Embryonic facial prominence (tissue), 1 donor: ENCODE results near the gene ESPNL.
"Not testable (repeated sequence)": the region's sequence is repeated elsewhere in the genome, so short reads cannot be mapped to it uniquely, and the experiment has no call there.

Experiments
- DNase-seq: peaks from one replicate; pipeline ENCODE4 v3.0.0-alpha.2; 2016; ENCODE audit errors: extremely low spot score

The ESPNL gene

DNA sequence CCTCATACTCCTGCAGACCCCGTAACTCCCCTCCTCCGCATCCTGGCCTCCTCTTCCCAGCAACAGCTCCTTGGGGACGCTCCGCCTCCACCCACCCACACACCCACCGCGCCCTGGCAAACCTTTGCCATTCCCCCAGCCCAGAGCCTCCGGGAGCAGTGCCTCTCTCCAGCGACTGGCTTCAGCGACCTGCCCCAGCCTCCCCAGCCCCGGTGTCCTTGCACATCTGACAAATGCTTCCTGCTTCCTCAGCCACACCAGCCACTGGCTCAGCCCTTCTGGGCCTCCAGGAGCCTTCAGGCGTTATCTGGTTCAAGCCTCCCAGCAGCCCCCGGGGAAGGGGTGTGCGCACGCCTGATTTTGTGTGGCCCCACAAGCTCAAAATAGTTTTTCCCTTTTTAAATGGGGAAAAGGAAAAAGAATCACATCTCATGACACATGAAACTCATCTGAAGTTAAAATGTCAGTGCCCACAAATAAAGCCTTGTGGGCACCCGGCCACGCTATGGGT lies 14.2 kb downstream of the ESPNL start:
- no peak for DNase-seq

GRCh38 chr2:238114851-238115660 lies 14.9 kb downstream of the ESPNL start:
- DNase-seq = no peak

GRCh38 chr2:238115709-238116108 lies 15.6 kb downstream of the ESPNL start:
- not testable (repeated sequence) for DNase-seq

- no peak for DNase-seq
Measured at GRCh38 chr2:238116298-238117198, 16.4 kb downstream of the ESPNL start.

GRCh38 chr2:238117199-238118154 lies 17.3 kb downstream of the ESPNL start:
- no peak for DNase-seq

DNA sequence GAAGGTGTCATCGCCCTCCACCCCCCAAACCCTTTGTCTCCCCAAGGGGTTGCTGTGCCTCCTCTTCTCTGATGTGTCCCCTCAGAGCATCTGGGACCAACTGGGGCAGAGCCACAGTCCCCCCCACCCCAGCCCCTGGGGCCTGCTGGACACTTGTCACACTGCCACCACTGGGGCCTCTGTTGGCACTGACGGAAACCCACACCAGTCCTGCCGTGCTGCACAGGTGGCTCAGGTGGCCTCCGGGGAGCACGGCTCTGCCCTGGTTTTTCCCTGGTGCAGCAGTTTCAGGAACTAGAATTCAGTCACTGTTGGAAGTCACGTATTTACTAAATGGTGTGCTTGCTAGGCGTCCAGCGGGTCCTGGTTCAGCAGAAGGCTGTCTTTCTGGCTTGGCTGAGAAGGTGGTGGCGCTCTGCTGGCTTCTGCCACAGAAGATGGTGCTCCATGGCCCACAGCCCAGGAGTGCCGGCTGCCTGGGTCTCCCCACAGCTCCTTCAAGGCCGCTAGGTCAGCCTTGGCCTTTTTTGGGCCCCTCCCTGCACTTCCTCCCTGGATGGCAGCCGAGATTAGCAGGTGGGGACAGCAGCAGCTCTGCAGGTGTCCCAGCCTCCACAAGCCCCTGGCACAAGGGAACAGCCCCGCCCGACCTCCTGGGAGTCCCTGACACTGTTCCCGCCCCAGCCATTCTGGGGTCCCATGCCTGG lies 19.8 kb downstream of the ESPNL start:
- no peak for DNase-seq

DNA sequence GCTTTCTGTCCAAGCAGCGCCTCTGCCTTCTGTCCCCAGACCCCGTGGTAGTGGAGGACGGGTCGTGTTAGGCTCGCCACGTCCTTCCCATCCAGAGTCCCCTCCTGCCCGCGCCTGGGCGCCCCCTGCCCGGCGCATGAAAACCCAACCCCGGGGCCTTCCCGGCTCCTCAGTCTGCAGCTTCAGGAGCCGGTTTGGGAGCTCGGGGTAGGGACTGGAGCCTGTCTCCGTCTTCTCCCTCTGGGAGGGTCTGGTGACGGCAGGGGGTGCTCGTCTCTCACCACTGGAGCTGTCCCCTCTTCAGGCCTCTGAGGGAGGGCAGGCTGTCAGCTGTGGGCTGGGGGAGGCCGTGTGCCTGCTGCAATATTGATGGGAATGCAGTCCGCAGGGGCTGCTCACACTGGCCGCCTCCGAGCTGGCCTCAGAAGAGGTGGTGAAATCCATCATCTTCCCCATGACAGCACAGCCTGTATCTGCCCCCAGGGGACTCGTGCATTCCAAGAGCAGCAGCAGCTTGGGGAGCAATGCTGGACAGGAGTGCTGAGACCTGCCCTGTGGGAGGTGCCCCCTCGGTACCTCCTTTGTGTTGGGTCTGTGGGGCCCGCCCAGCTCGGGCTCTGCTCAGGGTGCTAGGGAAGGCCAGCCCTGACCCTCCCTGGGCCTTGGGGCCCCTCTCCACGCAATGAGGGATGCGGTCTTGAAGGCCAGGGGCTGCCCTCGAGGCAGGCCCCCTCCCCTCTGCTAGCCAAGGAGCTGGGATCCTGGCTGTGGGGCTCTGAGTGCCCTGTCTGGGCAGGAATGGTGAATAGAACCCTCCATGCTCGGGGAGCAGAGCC lies 20.5 kb downstream of the ESPNL start:
- DNase-seq = no peak

DNA sequence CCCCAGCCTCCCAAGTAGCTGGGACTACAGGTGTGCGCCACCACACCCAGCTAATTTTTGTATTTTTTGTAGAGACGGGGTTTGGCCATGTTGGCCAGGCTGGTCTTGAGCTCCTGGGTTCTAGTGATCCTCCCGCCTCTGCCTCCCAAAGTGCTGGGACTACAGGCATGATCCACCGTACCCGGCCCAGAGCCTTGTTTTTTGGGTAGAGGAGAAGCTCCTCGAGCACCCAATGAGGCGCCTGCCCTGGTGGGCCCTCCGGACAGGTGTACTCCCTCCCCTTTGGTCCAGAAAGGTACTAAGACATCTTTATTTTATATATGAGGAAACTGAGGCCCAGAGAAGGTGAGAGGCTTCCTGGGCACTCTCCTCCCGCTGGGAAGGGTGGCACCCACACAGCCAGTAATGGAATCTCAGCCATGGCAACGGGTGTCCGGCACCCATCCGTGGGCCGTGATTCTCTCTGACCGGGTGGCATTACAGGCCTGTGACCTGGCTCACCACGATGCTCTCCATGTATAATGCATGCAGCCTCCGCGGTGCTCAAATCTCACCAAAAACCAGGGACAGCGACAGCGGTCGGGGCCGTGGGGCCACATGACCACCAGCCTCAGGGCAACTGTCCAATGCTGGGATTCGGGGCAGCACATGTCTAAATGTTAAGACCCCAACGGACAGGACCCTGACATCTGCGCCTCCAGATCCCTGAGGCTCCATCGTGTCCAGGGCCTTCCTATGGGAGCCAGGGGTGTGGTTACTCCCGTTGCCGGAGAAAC lies 21.6 kb downstream of the ESPNL start:
- DNase-seq = no peak

- no peak for DNase-seq
Measured at GRCh38 chr2:238122287-238123217, 22.4 kb downstream of the ESPNL start.

- DNase-seq = no peak
Measured at GRCh38 chr2:238123218-238123971, 23.3 kb downstream of the ESPNL start.

GRCh38 chr2:238123991-238124470 lies 23.9 kb downstream of the ESPNL start:
- DNase-seq = no peak

GRCh38 chr2:238124488-238125126 lies 24.5 kb downstream of the ESPNL start:
- DNase-seq = no peak

GRCh38 chr2:238125127-238125885 lies 25.2 kb downstream of the ESPNL start:
- DNase-seq = no peak

- no peak for DNase-seq
Measured at GRCh38 chr2:238126338-238126737, 26.2 kb downstream of the ESPNL start.

DNA sequence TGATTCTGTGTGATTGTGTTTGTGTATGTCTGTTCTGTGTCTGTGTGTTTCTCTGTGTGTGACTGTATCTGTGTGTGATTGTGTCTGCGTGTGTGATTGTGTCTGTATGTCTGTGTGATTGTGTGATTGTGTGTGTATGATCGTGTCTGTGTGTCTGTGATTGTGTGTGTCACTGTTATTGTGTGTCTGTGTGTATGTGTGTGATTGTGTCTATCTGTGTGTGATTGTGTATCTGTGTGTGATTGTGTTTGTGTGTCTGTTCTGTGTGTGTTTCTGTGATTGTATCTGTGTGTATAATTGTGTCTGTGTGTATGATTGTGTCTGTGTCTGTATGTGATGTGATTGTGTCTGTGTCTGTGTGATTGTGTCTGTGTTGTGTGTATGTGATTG lies 26.6 kb downstream of the ESPNL start:
- no peak for DNase-seq
